BLaER1 treated with 17β-estradiol and CSF1 and Interleukin-3, amounts not matched to agents 10 nM and 100 nM (cell line): ENCODE measurements around the gene HVCN1.
"Not testable (repeated sequence)": the region's sequence is repeated elsewhere in the genome, so short reads cannot be mapped to it uniquely, and the experiment has no call there.

Source experiments
- H3K27ac ChIP-seq, 11 experiments: shearing (Covaris generic); formaldehyde crosslinking; 2 replicates each; pipeline ENCODE4 v1.8.1; 2022
- H3K27me3 ChIP-seq, 11 experiments: shearing (Covaris generic); formaldehyde crosslinking; 2 replicates each; pipeline ENCODE4 v1.8.1; 2022
- H3K36me3 ChIP-seq, 11 experiments: shearing (Covaris generic); formaldehyde crosslinking; 2 replicates each; pipeline ENCODE4 v1.8.1; 2022
- H3K4me1 ChIP-seq, 10 experiments: shearing (Covaris generic); formaldehyde crosslinking; 2 replicates each; pipeline ENCODE4 v1.8.1; 2022
- H3K4me2 ChIP-seq, 11 experiments: shearing (Covaris generic); formaldehyde crosslinking; 2 replicates each; pipeline ENCODE4 v1.8.1; 2022
- H3K4me3 ChIP-seq, 10 experiments: shearing (Covaris generic); formaldehyde crosslinking; 2 replicates each; pipeline ENCODE4 v1.8.1; 2022
- H3K9ac ChIP-seq, 11 experiments: shearing (Covaris generic); formaldehyde crosslinking; 2 replicates each; pipeline ENCODE4 v1.8.1; 2022
- H3K9me3 ChIP-seq, 11 experiments: shearing (Covaris generic); formaldehyde crosslinking; replicated peaks in 1 of 11; 2 replicates each; pipeline ENCODE4 v1.8.1; 2022
- H4K20me1 ChIP-seq, 11 experiments: shearing (Covaris generic); formaldehyde crosslinking; 2 replicates each; pipeline ENCODE4 v1.8.1; 2022
- Cebpa-rat ChIP-seq, 11 experiments: shearing (Covaris generic); IDR thresholded peaks; 2 replicates each; pipeline ENCODE4 v1.8.1; 2022

The HVCN1 gene

GRCh38 chr12:110688446-110689280, at the start of gene HVCN1:
TSS of gene HVCN1 (minus strand) at chr12:110689115. CDS start at chr12:110683245, 5,870 bp downstream.
- peak within 1 kb of the TSS; percentile 58 to 96 (median 90); a peak in 21 of 22 replicates for H3K27ac ChIP-seq
- H3K4me3 ChIP-seq, result peak within 1 kb of the TSS; percentile 69 to 91 (median 80)
- H3K9ac ChIP-seq, result peak within 1 kb of the TSS; percentile 83 to 93 (median 89)
- H3K36me3 ChIP-seq, result peaks cover 18 to 23% (median 21%) of the 10 kb centered on the region in 11 experiments
- no peaks in the 10 kb centered on the region for H3K27me3 ChIP-seq
- peak within 1 kb of the TSS; percentile 93 to 100 (median 99) for H3K4me2 ChIP-seq
- peaks cover 81 to 88% (median 83%) of the 10 kb centered on the region in 10 experiments for H3K4me1 ChIP-seq
- peaks cover 0 to 19% (median 16%) of the 10 kb centered on the region in 11 experiments; a peak in 16 of 22 replicates for H3K9me3 ChIP-seq
- peaks cover 0 to 23% (median 5%) of the 10 kb centered on the region in 11 experiments; a peak in 9 of 22 replicates for H4K20me1 ChIP-seq
- no peak for TF ChIP-seq Cebpa-rat (IDR thresholded peaks at IDR 0.05)

DNA sequence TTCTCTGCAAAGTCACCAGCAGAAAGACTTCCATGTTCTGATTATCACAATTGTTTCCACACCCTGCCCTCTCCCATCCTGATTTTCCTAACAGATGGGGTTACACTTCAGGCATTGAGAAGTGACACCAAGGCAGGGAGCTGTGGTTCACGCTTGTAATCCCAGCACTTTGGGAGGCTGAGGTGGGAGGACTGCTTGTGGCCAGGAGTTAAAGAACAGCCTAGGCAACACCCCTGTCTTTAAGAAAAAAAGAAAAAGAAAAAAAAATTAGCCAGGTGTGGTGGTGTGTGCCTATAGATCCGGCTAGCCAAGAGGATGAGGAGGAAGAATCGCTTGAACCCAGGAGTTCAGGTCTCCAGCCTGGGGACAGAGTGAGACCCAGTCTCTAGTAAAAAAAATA, 48.6 kb upstream of the HVCN1 start:
- TF ChIP-seq Cebpa-rat (IDR thresholded peaks at IDR 0.05), result no peak
- Histone ChIP-seq H4K20me1 (peaks cover 91 to 97% (median 94%) of the 10 kb centered on the region in 11 experiments), H3K4me3 (no peak overlapping the region), H3K9ac (peak overlapping the region in 2 of 11 experiments; percentile 19 to 35; a peak in 3 of 22 replicates), H3K4me2 (peak overlapping the region; percentile 0 to 99 (median 82); a peak in 12 of 22 replicates), H3K27me3 (no peaks in the 10 kb centered on the region), H3K36me3 (peaks cover 14 to 78% (median 60%) of the 10 kb centered on the region in 11 experiments), H3K9me3 (no peaks in the 10 kb centered on the region), H3K4me1 (peaks cover 61 to 76% (median 71%) of the 10 kb centered on the region in 10 experiments), H3K27ac (peak overlapping the region in 1 of 11 experiments; percentile 25; a peak in 1 of 22 replicates)

GRCh38 chr12:110737016-110737415, 48.1 kb upstream of the HVCN1 start:
- peaks cover 66 to 81% (median 76%) of the 10 kb centered on the region in 10 experiments for H3K4me1 ChIP-seq
- not testable (repeated sequence) for H3K4me3 ChIP-seq, H3K27me3 ChIP-seq, H3K27ac ChIP-seq, H3K9me3 ChIP-seq
- H3K36me3 ChIP-seq, result peaks cover 17 to 83% (median 65%) of the 10 kb centered on the region in 11 experiments
- peaks cover 96 to 100% (median 99%) of the 10 kb centered on the region in 11 experiments for H4K20me1 ChIP-seq
- peak overlapping the region in 1 of 11 experiments; percentile 35; a peak in 2 of 22 replicates for H3K9ac ChIP-seq
- H3K4me2 ChIP-seq, result peak overlapping the region in 5 of 11 experiments; percentile 32 to 88 (median 82); a peak in 5 of 22 replicates

- H3K9me3 ChIP-seq, result no peaks in the 10 kb centered on the region
- H3K4me1 ChIP-seq, result peaks cover 55 to 75% (median 65%) of the 10 kb centered on the region in 10 experiments
- peak overlapping the region in 9 of 11 experiments; percentile 18 to 63 (median 38); a peak in 12 of 22 replicates for H3K9ac ChIP-seq
- H3K36me3 ChIP-seq, result peaks cover 40 to 100% (median 91%) of the 10 kb centered on the region in 11 experiments
- peak overlapping the region in 8 of 11 experiments; percentile 12 to 49 (median 30); a peak in 9 of 22 replicates for H3K27ac ChIP-seq
- no peaks in the 10 kb centered on the region for H3K27me3 ChIP-seq
- H3K4me3 ChIP-seq, result peak overlapping the region in 5 of 10 experiments; percentile 24 to 44 (median 40); a peak in 5 of 20 replicates
- TF ChIP-seq Cebpa-rat (IDR thresholded peaks at IDR 0.05), result no peak
- H3K4me2 ChIP-seq, result peak overlapping the region; percentile 67 to 90 (median 83)
- H4K20me1 ChIP-seq, result peaks cover 79 to 100% (median 97%) of the 10 kb centered on the region in 11 experiments
Measured at GRCh38 chr12:110733900-110734299, 45.0 kb upstream of the HVCN1 start.

DNA sequence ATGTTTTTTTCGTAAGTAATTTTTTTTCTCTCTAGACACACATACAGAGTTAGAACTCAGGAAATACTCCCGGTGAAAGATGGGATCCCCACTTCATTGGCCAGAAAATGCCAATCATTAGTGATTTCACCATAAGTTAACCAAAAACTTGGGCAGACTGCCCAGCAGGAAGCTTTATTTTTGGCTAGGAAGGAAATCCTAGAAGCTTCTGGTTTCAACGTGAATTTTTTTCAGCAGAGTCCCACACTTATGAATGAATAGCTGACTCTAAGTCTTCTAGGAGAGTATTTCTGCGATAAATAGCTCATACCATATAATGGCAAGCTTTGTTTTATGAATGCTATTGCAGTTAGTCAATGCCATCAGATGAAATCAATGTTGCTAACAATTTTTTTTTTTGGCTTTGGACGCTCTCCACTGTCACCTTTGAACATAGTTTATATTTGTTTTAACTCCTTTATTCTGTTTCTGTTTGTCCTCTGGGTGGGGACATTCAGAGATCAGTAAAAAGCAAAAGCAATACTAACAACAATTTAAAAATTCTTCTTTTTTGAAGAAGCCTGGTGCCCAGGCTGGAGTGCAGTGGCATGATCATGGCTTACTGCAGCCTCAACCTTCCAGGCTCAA, 44.3 kb upstream of the HVCN1 start:
- no peaks in the 10 kb centered on the region for H3K9me3 ChIP-seq
- peaks cover 48 to 73% (median 58%) of the 10 kb centered on the region in 10 experiments for H3K4me1 ChIP-seq
- TF ChIP-seq Cebpa-rat (IDR thresholded peaks at IDR 0.05), result no peak
- H3K9ac ChIP-seq, result peak overlapping the region; percentile 9 to 63 (median 38); a peak in 16 of 22 replicates
- peak overlapping the region in 9 of 11 experiments; percentile 19 to 49 (median 29); a peak in 12 of 22 replicates for H3K27ac ChIP-seq
- peak overlapping the region; percentile 67 to 90 (median 83) for H3K4me2 ChIP-seq
- peaks cover 47 to 100% (median 92%) of the 10 kb centered on the region in 11 experiments for H3K36me3 ChIP-seq
- H3K4me3 ChIP-seq, result peak overlapping the region in 6 of 10 experiments; percentile 21 to 44 (median 34); a peak in 8 of 20 replicates
- H3K27me3 ChIP-seq, result no peaks in the 10 kb centered on the region
- H4K20me1 ChIP-seq, result peaks cover 79 to 100% (median 97%) of the 10 kb centered on the region in 11 experiments

DNA sequence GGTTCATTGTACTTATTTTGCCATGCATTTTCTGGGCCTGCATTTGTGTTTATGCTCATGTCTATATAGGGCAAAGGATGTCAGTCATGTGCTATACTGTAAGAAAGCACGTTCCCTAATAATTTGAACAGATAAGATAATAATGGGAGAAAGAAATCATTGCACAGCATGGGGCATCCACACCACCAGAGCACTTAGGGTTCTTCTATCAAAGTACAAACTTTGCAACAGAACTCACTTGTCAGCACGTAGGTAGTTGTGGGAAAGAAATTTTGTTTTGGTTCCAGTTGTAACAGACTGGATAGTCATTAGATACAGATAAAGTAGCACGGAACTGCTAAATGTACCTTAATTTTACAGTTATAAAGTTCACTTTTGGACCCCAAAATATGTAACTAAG, 43.7 kb upstream of the HVCN1 start:
- H3K9me3 ChIP-seq, result no peaks in the 10 kb centered on the region
- peak overlapping the region in 8 of 11 experiments; percentile 13 to 49 (median 26); a peak in 10 of 22 replicates for H3K27ac ChIP-seq
- H3K4me1 ChIP-seq, result peaks cover 42 to 67% (median 51%) of the 10 kb centered on the region in 10 experiments
- H3K9ac ChIP-seq, result no peak overlapping the region; a peak in 1 of 22 replicates
- H3K4me3 ChIP-seq, result no peak overlapping the region
- peak overlapping the region; percentile 11 to 90 (median 83); a peak in 18 of 22 replicates for H3K4me2 ChIP-seq
- H3K36me3 ChIP-seq, result peaks cover 53 to 100% (median 94%) of the 10 kb centered on the region in 11 experiments
- H4K20me1 ChIP-seq, result peaks cover 78 to 100% (median 97%) of the 10 kb centered on the region in 11 experiments
- TF ChIP-seq Cebpa-rat (IDR thresholded peaks at IDR 0.05), result no peak
- no peaks in the 10 kb centered on the region for H3K27me3 ChIP-seq

GRCh38 chr12:110731479-110731878, 42.6 kb upstream of the HVCN1 start:
- peak overlapping the region in 7 of 11 experiments; percentile 18 to 90 (median 84); a peak in 11 of 22 replicates for H3K4me2 ChIP-seq
- H3K9ac ChIP-seq, result no peak overlapping the region
- peaks cover 37 to 66% (median 48%) of the 10 kb centered on the region in 10 experiments for H3K4me1 ChIP-seq
- no peak overlapping the region for H3K4me3 ChIP-seq
- no peak for TF ChIP-seq Cebpa-rat (IDR thresholded peaks at IDR 0.05)
- H4K20me1 ChIP-seq, result peaks cover 77 to 100% (median 97%) of the 10 kb centered on the region in 11 experiments
- peak overlapping the region in 2 of 11 experiments; percentile 4 to 8; a peak in 3 of 22 replicates for H3K27ac ChIP-seq
- H3K27me3 ChIP-seq, result no peaks in the 10 kb centered on the region
- H3K9me3 ChIP-seq, result no peaks in the 10 kb centered on the region
- H3K36me3 ChIP-seq, result peaks cover 63 to 100% (median 94%) of the 10 kb centered on the region in 11 experiments

GRCh38 chr12:110728628-110729027, 39.7 kb upstream of the HVCN1 start:
- no peak for TF ChIP-seq Cebpa-rat (IDR thresholded peaks at IDR 0.05)
- H3K36me3 ChIP-seq, result peaks cover 79 to 100% (median 94%) of the 10 kb centered on the region in 11 experiments
- H3K4me1 ChIP-seq, result peaks cover 24 to 43% (median 28%) of the 10 kb centered on the region in 10 experiments
- no peaks in the 10 kb centered on the region for H3K27me3 ChIP-seq
- no peak overlapping the region for H3K9ac ChIP-seq
- H4K20me1 ChIP-seq, result peaks cover 67 to 100% (median 96%) of the 10 kb centered on the region in 11 experiments
- no peaks in the 10 kb centered on the region for H3K9me3 ChIP-seq
- no peak overlapping the region for H3K27ac ChIP-seq
- H3K4me3 ChIP-seq, result no peak overlapping the region
- H3K4me2 ChIP-seq, result no peak overlapping the region
